ENCODE data around the gene TMEM255A. TPM values are rescaled to one million over a fixed set of nuclear protein-coding genes. Genes with fewer than 3 reads are reported as not detected.

The TMEM255A gene
- total RNA-seq, 1 donor = not detected

GRCh38 chrX:120238933-120239332 lies 72.3 kb downstream of the TMEM255A start:
- no peak overlapping the region for H3K4me3 ChIP-seq (ENCODE audit: low read depth, low read length)
- no peak for DNase-seq (ENCODE audit: low read depth)
- no peak for TF ChIP-seq CTCF (IDR thresholded peaks at IDR 0.05; ENCODE audit: insufficient read depth, low read length)

- H3K4me3 ChIP-seq (ENCODE audit: low read depth, low read length) = no peak overlapping the region
- no peak for TF ChIP-seq CTCF (IDR thresholded peaks at IDR 0.05; ENCODE audit: insufficient read depth, low read length)
- DNase-seq (ENCODE audit: low read depth) = no peak
These were observed 74.4 kb downstream of the TMEM255A start for GRCh38 chrX:120236687-120237479.

- DNase-seq (ENCODE audit: low read depth) = no peak
- H3K4me3 ChIP-seq (ENCODE audit: low read depth, low read length) = no peak overlapping the region
- no peak for TF ChIP-seq CTCF (IDR thresholded peaks at IDR 0.05; ENCODE audit: insufficient read depth, low read length)
These were observed 76.0 kb downstream of the TMEM255A start for GRCh38 chrX:120235284-120235683.

GRCh38 chrX:120228187-120228908 lies 82.9 kb downstream of the TMEM255A start:
- TF ChIP-seq CTCF (IDR thresholded peaks at IDR 0.05; ENCODE audit: insufficient read depth, low read length) = no peak
- no peak overlapping the region for H3K4me3 ChIP-seq (ENCODE audit: low read depth, low read length)
- no peak for DNase-seq (ENCODE audit: low read depth)

GRCh38 chrX:120224388-120224787 lies 86.9 kb downstream of the TMEM255A start:
- TF ChIP-seq CTCF (IDR thresholded peaks at IDR 0.05; ENCODE audit: insufficient read depth, low read length) = no peak
- DNase-seq (ENCODE audit: low read depth) = no peak
- H3K4me3 ChIP-seq (ENCODE audit: low read depth, low read length) = no peak overlapping the region

GRCh38 chrX:120223374-120223773 lies 87.9 kb downstream of the TMEM255A start:
- no peak overlapping the region for H3K4me3 ChIP-seq (ENCODE audit: low read depth, low read length)
- no peak for DNase-seq (ENCODE audit: low read depth)
- no peak for TF ChIP-seq CTCF (IDR thresholded peaks at IDR 0.05; ENCODE audit: insufficient read depth, low read length)

All from fibroblast of the aortic adventitia (primary cell).